Regular cardiac myocyte (primary cell): ENCODE measurements around the gene OR4C6. TPM values are rescaled to one million over a fixed set of nuclear protein-coding genes. Genes with fewer than 3 reads are reported as not detected.

Experiments used
- total RNA-seq: library from RNA; depleted of rRNA; stranded (reverse); fragments of >200 nt; gene quantifications from 2 replicates; pipeline ENCODE4 v1.2.3, GENCODE V29; 2014

OR4C6 gene
- total RNA-seq, result not detected in 2 replicates

GRCh38 chr11:55661901-55662300 is at the start of gene OR4C6:
Gene OR4C6 (plus strand): TSS chr11:55662201. CDS start chr11:55665167, 2,966 bp downstream.

GRCh38 chr11:55634813-55635212 is 27.2 kb upstream of the OR4C6 start, which contains the start of gene OR4P4:
Gene OR4P4 (plus strand): TSS chr11:55635113.

GRCh38 chr11:55648027-55648426 is 14.0 kb upstream of the OR4C6 start, which contains the start of gene OR4S2:
Gene OR4S2 (plus strand): TSS chr11:55648327. CDS start chr11:55650904, 2,577 bp downstream.

Other genes starting within 250 kb of the OR4C6 start
- gene OR4C15, start 107.7 kb upstream of the OR4C6 start, total RNA-seq, result not detected in 2 replicates
- not detected in 2 replicates for gene OR4C16, start 90.1 kb upstream of the OR4C6 start, total RNA-seq
- not detected in 2 replicates for gene OR4C11, start 54.6 kb upstream of the OR4C6 start, total RNA-seq
- not detected in 2 replicates for gene OR4P4, start 27.1 kb upstream of the OR4C6 start, total RNA-seq
- gene OR4S2, start 13.9 kb upstream of the OR4C6 start, total RNA-seq, result not detected in 2 replicates
- gene OR5D13, start 111.2 kb downstream of the OR4C6 start, total RNA-seq, result not detected in 2 replicates
- not detected in 2 replicates for gene OR5D14, start 133.4 kb downstream of the OR4C6 start, total RNA-seq
- gene OR5L1, start 149.2 kb downstream of the OR4C6 start, total RNA-seq, result not detected in 2 replicates
- gene OR5D18, start 157.4 kb downstream of the OR4C6 start, total RNA-seq, result not detected in 2 replicates
- gene OR5L2, start 165.0 kb downstream of the OR4C6 start, total RNA-seq, result not detected in 2 replicates
- gene OR5D16, start 176.6 kb downstream of the OR4C6 start, total RNA-seq, result not detected in 2 replicates
- gene TRIM51, start 221.1 kb downstream of the OR4C6 start, total RNA-seq, result not detected in 2 replicates